IMR-90 (cell line): ENCODE measurements around the gene FAM81A. TPM values are rescaled to one million over a fixed set of nuclear protein-coding genes. Genes with fewer than 3 reads are reported as not detected.

ENCODE experiments used
- ATAC-seq: fragments of 200-7000 bp; cut with Tn5 transposase; 2 replicates; pipeline ENCODE4 v1.9.1; 2020; ENCODE audit warnings: low read depth, mild to moderate bottlenecking, moderate library complexity
- BruUV-seq: library from RNA; stranded (reverse); fragments of 400-500 nt; replicated peaks from 2 replicates; lab custom pipeline; 2021; lab: Mats Ljungman, UMichigan
- CTCF ChIA-PET: fragments of 300-600 bp; formaldehyde crosslinking; extraction: SDS; loops from one replicate; lab custom pipeline; 2021; ENCODE audit warnings: antibody characterized with exemption; lab: Yijun Ruan, JAX
- POLR2A ChIA-PET: fragments of 300-600 bp; sonication (Branson Sonifier 250); formaldehyde crosslinking; loops from one replicate; lab custom pipeline; 2022; ENCODE audit warnings: antibody characterized with exemption; ENCODE audit not compliant: unreplicated experiment; lab: Charles Lee
- DNase-seq: peaks from one replicate; pipeline ENCODE4 v3.0.0; 2013
- H2AFZ ChIP-seq: replicated peaks from 2 replicates; pipeline ENCODE3; 2013; ENCODE audit warnings: low read length, mild to moderate bottlenecking; ENCODE audit not compliant: poor library complexity
- H2AK5ac ChIP-seq: 2 replicates; pipeline ENCODE4 v1.6.1; 2013; ENCODE audit warnings: low read depth, low read length, inconsistent platforms
- H2AK9ac ChIP-seq: replicated peaks from 2 replicates; pipeline ENCODE3; 2013; ENCODE audit warnings: mild to moderate bottlenecking, low read depth, low read length, moderate library complexity; ENCODE audit not compliant: poor library complexity
- H2BK120ac ChIP-seq: 2 replicates; pipeline ENCODE4 v1.6.1; 2013; ENCODE audit warnings: low read depth, low read length, inconsistent platforms
- H2BK15ac ChIP-seq: 3 replicates; pipeline ENCODE4 v1.6.1; 2013; ENCODE audit warnings: low read depth, low read length, inconsistent platforms
- H2BK20ac ChIP-seq: 2 replicates; pipeline ENCODE4 v1.6.1; 2013; ENCODE audit warnings: low read depth, mild to moderate bottlenecking, inconsistent platforms, low read length, moderate library complexity
- H2BK5ac ChIP-seq: 2 replicates; pipeline ENCODE4 v1.6.1; 2013; ENCODE audit warnings: mild to moderate bottlenecking, low read depth, low read length, inconsistent platforms; ENCODE audit not compliant: poor library complexity, severe bottlenecking
- H3K14ac ChIP-seq: replicated peaks from 2 replicates; pipeline ENCODE4 v1.6.1; 2013; ENCODE audit warnings: low read depth, low read length, inconsistent platforms
- H3K18ac ChIP-seq: 2 replicates; pipeline ENCODE4 v1.6.1; 2013; ENCODE audit warnings: low read depth, low read length, control low read depth
- H3K23ac ChIP-seq: 2 replicates; pipeline ENCODE4 v1.6.1; 2013; ENCODE audit warnings: low read depth, low read length, inconsistent platforms
- H3K27ac ChIP-seq: 2 replicates; pipeline ENCODE4 v1.5.1; 2013; ENCODE audit warnings: mild to moderate bottlenecking, control low read depth, low read length; ENCODE audit not compliant: insufficient read depth
- H3K27me3 ChIP-seq: 2 replicates; pipeline ENCODE4 v1.6.1; 2013; ENCODE audit warnings: low read length; ENCODE audit not compliant: control insufficient read depth, insufficient read depth
- H3K36me3 ChIP-seq: 2 replicates; pipeline ENCODE4 v1.6.1; 2013; ENCODE audit warnings: low read length, mixed read lengths; ENCODE audit not compliant: control insufficient read depth, insufficient read depth
- H3K4ac ChIP-seq: 2 replicates; pipeline ENCODE4 v1.6.1; 2013; ENCODE audit warnings: low read depth, low read length, inconsistent platforms
- H3K4me1 ChIP-seq: 2 replicates; pipeline ENCODE4 v1.6.1; 2013; ENCODE audit warnings: low read length, mixed read lengths; ENCODE audit not compliant: control insufficient read depth, insufficient read depth
- H3K4me2 ChIP-seq: 2 replicates; pipeline ENCODE4 v1.6.1; 2013; ENCODE audit warnings: low read depth, mild to moderate bottlenecking, control low read depth, low read length, moderate library complexity
- H3K4me3 ChIP-seq: 2 replicates; pipeline ENCODE4 v1.5.1; 2013; ENCODE audit warnings: low read depth, mild to moderate bottlenecking, control low read depth, low read length, moderate library complexity; ENCODE audit not compliant: insufficient read depth
- H3K56ac ChIP-seq: 2 replicates; pipeline ENCODE4 v1.6.1; 2013; ENCODE audit warnings: low read length, inconsistent platforms; ENCODE audit not compliant: insufficient read depth; ENCODE audit errors: extremely low read depth
- H3K79me1 ChIP-seq, 2 experiments: 2 replicates each; pipeline ENCODE4 v1.6.1; 2013; ENCODE audit warnings: low read length in 2 of 2, inconsistent platforms in 1 of 2, low read depth in 1 of 2
- H3K9ac ChIP-seq: 2 replicates; pipeline ENCODE4 v1.6.1; 2013; ENCODE audit warnings: low read depth, low read length, control low read depth
- H3K9me1 ChIP-seq: 2 replicates; pipeline ENCODE4 v1.6.1; 2013; ENCODE audit warnings: low read length, inconsistent platforms; ENCODE audit not compliant: insufficient read depth
- H3K9me3 ChIP-seq: 2 replicates; pipeline ENCODE4 v1.6.1; 2013; ENCODE audit warnings: low read length; ENCODE audit not compliant: control insufficient read depth, insufficient read depth
- H4K20me1 ChIP-seq: 2 replicates; pipeline ENCODE4 v1.6.1; 2013; ENCODE audit warnings: low read length, inconsistent platforms; ENCODE audit not compliant: insufficient read depth
- H4K5ac ChIP-seq: 2 replicates; pipeline ENCODE4 v1.6.1; 2013; ENCODE audit warnings: mild to moderate bottlenecking, low read depth, low read length, control low read depth
- H4K8ac ChIP-seq, 2 experiments: 2 replicates each; pipeline ENCODE4 v1.6.1; 2013; ENCODE audit warnings: low read depth in 2 of 2, low read length in 2 of 2, control low read depth in 1 of 2, inconsistent platforms in 1 of 2
- H4K91ac ChIP-seq: 2 replicates; pipeline ENCODE4 v1.6.1; 2013; ENCODE audit warnings: low read depth, low read length, inconsistent platforms; ENCODE audit not compliant: insufficient read depth
- MAZ ChIP-seq: IDR thresholded peaks from 2 replicates; pipeline ENCODE4 v1.6.1; 2012; ENCODE audit warnings: low read depth, mild to moderate bottlenecking, low read length, improper control_type of control experiment, moderate library complexity, borderline replicate concordance
- MXI1 ChIP-seq: IDR thresholded peaks from 2 replicates; pipeline ENCODE4 v1.6.1; 2012; ENCODE audit warnings: low read depth, mild to moderate bottlenecking, low read length, moderate library complexity, borderline replicate concordance
- POLR2A ChIP-seq: IDR thresholded peaks from 2 replicates; pipeline ENCODE4 v1.6.1; 2012; ENCODE audit warnings: mild to moderate bottlenecking, low read depth, low read length
- RAD21 ChIP-seq: IDR thresholded peaks from 2 replicates; pipeline ENCODE4 v1.6.1; 2012; ENCODE audit warnings: low read length, improper control_type of control experiment
- RCOR1 ChIP-seq: IDR thresholded peaks from 2 replicates; pipeline ENCODE4 v1.6.1; 2012; ENCODE audit warnings: mild to moderate bottlenecking, low read length, improper control_type of control experiment; ENCODE audit not compliant: insufficient replicate concordance
- SMC3 ChIP-seq: fragments of 150-350 bp; IDR thresholded peaks from 2 replicates; pipeline ENCODE4 v1.6.1; 2016; ENCODE audit warnings: low read depth, mild to moderate bottlenecking, antibody characterized with exemption, low read length, moderate library complexity
- WGBS, 2 experiments: methylation state at CpG; one replicate each; pipeline versions ENCODE4 v1.1.5 to v1.1.7; 2013; ENCODE audit warnings: missing lambda C conversion rate in 2 of 2; ENCODE audit not compliant: insufficient read length in 1 of 2; ENCODE audit errors: extremely low coverage in 2 of 2; 5-methylcytosine and 5-hydroxymethylcytosine counted together
- dilution Hi-C: fragments of 300-500 bp; cut with HindIII; formaldehyde crosslinking; loops from one replicate; pipeline ENCODE4 v1.14.3; 2018; ENCODE audit warnings: low sequenced_read_pairs; ENCODE audit not compliant: unreplicated experiment
- in situ Hi-C: fragments of 300-500 bp; cut with MboI; formaldehyde crosslinking; loops from 3 replicates; pipeline ENCODE4 v1.14.3; 2019; ENCODE audit warnings: low sequenced_read_pairs, inconsistent platforms, mixed read lengths
- intact Hi-C: fragments of 100-400 bp; cut with micrococcal nuclease; formaldehyde crosslinking; loops from 2 replicates; pipeline ENCODE4 v1.10.0; 2022
- polyA plus RNA-seq, 3 experiments: library from polyadenylated mRNA; depleted of rRNA; stranded (reverse); fragments of >200 nt; gene quantifications; 2 replicates each; pipeline ENCODE4 v1.2.3, GENCODE V29; 2012; ENCODE audit warnings: low replicate concordance in 1 of 3
- total RNA-seq: library from RNA; depleted of rRNA; stranded (reverse); fragments of >200 nt; gene quantifications from 2 replicates; pipeline ENCODE4 v1.2.3, GENCODE V29; 2012
- TF ChIP-seq, protein P1 (sequence below): fragments of 150-350 bp; IDR thresholded peaks from 2 replicates; pipeline ENCODE4 v1.6.1; 2016; ENCODE audit warnings: low read depth, mild to moderate bottlenecking, low read length, moderate library complexity, borderline replicate concordance
- TF ChIP-seq, protein P2 (sequence below): fragments of 150-350 bp; IDR thresholded peaks from 2 replicates; pipeline ENCODE4 v1.6.1; 2017; ENCODE audit warnings: mild to moderate bottlenecking, antibody characterized with exemption, low read length, low read depth

The FAM81A gene
- total and polyA plus RNA-seq, 2 of the 4 experiments (the other 2 are of a cell fraction): not detected

DNA sequence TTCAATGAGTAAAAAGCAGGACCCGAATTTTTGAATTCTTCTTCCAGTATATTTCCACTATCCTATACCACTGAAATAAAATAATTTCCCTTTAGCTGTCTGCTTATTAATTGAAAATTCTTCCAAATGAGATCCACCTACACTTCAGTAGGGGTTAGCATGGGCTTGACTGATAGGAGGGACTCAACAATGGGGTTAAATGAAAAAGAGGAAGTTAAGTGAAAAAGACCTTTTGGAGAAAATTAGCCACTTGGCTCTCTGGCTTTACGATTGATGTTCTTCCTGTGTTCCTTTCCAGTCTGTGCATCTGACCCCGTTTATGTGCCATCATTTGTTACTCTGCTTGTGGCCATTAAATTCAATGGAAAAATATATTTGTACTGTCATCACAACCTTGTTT is 119.6 kb downstream of the FAM81A start:
- no peaks in the 10 kb centered on the region for H3K9me1 ChIP-seq
- no peak overlapping the region for H2AFZ ChIP-seq
- no peak overlapping the region for H3K23ac ChIP-seq
- no peaks in the 10 kb centered on the region for H4K20me1 ChIP-seq
- H3K27me3 ChIP-seq: peaks cover 2% of the 10 kb centered on the region
- no peaks in the 10 kb centered on the region for H3K9me3 ChIP-seq
- no peaks in the 10 kb centered on the region for H3K79me1 ChIP-seq
- H3K36me3 ChIP-seq: no peaks in the 10 kb centered on the region
- no peaks in the 10 kb centered on the region for H3K4me1 ChIP-seq
- ChIA-PET CTCF (no interaction called here), POLR2A (no interaction called here)
- ATAC-seq: no peak
- in situ Hi-C loops (no loop called here), dilution Hi-C loops (no loop called here), intact Hi-C loops (no loop called here)
- no peak overlapping the region for H2BK120ac ChIP-seq
- no peak overlapping the region for H2BK5ac ChIP-seq
- no peak overlapping the region for H4K8ac ChIP-seq
- BruUV-seq: no TSS peak
- no peak overlapping the region for H3K4ac ChIP-seq
- H2AK5ac ChIP-seq: no peak overlapping the region
- DNase-seq: no peak
- H3K14ac ChIP-seq: no peak overlapping the region
- no peak overlapping the region for H3K27ac ChIP-seq
- no peak for TF ChIP-seq MXI1
- TF ChIP-seq SMC3: no peak
- TF ChIP-seq POLR2A: no peak
- TF ChIP-seq, protein P1, sequence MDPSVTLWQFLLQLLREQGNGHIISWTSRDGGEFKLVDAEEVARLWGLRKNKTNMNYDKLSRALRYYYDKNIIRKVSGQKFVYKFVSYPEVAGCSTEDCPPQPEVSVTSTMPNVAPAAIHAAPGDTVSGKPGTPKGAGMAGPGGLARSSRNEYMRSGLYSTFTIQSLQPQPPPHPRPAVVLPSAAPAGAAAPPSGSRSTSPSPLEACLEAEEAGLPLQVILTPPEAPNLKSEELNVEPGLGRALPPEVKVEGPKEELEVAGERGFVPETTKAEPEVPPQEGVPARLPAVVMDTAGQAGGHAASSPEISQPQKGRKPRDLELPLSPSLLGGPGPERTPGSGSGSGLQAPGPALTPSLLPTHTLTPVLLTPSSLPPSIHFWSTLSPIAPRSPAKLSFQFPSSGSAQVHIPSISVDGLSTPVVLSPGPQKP: no peak
- no peak for TF ChIP-seq MAZ
- no peak for TF ChIP-seq RCOR1
- TF ChIP-seq, protein P2, sequence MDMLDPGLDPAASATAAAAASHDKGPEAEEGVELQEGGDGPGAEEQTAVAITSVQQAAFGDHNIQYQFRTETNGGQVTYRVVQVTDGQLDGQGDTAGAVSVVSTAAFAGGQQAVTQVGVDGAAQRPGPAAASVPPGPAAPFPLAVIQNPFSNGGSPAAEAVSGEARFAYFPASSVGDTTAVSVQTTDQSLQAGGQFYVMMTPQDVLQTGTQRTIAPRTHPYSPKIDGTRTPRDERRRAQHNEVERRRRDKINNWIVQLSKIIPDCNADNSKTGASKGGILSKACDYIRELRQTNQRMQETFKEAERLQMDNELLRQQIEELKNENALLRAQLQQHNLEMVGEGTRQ: no peak
- TF ChIP-seq RAD21: no peak
- no peak overlapping the region for H2AK9ac ChIP-seq
- H2BK15ac ChIP-seq: no peak overlapping the region
- no CpG with 5 or more reads among the region's 3 CpGs for WGBS, 2 experiments
- H3K9ac ChIP-seq: no peak overlapping the region
- H4K5ac ChIP-seq: no peak overlapping the region
- no peak overlapping the region for H3K18ac ChIP-seq
- no peak overlapping the region for H2BK20ac ChIP-seq
- H4K91ac ChIP-seq: no peak overlapping the region
- H3K4me2 ChIP-seq: no peak overlapping the region
- H3K4me3 ChIP-seq: no peak overlapping the region
- H3K56ac ChIP-seq: no peak overlapping the region
